Activated CD4-positive, alpha-beta memory T cell treated with anti-CD3 and anti-CD28 coated beads, Interleukin-2, amount 10 ng/mL, durations not matched to agents 7 days and 5 days (primary cell): ENCODE results near the gene TNRC18. TPM values are rescaled to one million over a fixed set of nuclear protein-coding genes. Genes with fewer than 3 reads are reported as not detected.
"Not testable (repeated sequence)": the region's sequence is repeated elsewhere in the genome, so short reads cannot be mapped to it uniquely, and the experiment has no call there.

Experiments
- CTCF ChIA-PET: fragments of 350-600 bp; sonication (Branson Sonifier 250); formaldehyde crosslinking; loops from one replicate; lab custom pipeline; 2021; ENCODE audit warnings: antibody characterized with exemption, inconsistent platforms; lab: Charles Lee
- POLR2A ChIA-PET: fragments of 350-600 bp; sonication (Branson Sonifier 250); formaldehyde crosslinking; loops from one replicate; lab custom pipeline; 2021; ENCODE audit warnings: antibody characterized with exemption; lab: Charles Lee
- DNase-seq: peaks from one replicate; pipeline ENCODE4 v3.0.0-alpha.2; 2020
- H3K27ac Mint-ChIP-seq: one replicate; pipeline ENCODE4 v1.8.0; 2021; ENCODE audit warnings: mild to moderate bottlenecking, mixed read lengths
- H3K27me3 Mint-ChIP-seq: one replicate; pipeline ENCODE4 v1.8.0; 2021; ENCODE audit warnings: mixed read lengths
- H3K36me3 Mint-ChIP-seq: one replicate; pipeline ENCODE4 v1.8.0; 2021; ENCODE audit warnings: low read depth, mixed read lengths
- H3K4me1 Mint-ChIP-seq: one replicate; pipeline ENCODE4 v1.8.0; 2021; ENCODE audit warnings: mixed read lengths
- H3K4me3 Mint-ChIP-seq: one replicate; pipeline ENCODE4 v1.8.0; 2021; ENCODE audit warnings: mild to moderate bottlenecking, mixed read lengths
- H3K9me3 Mint-ChIP-seq: one replicate; pipeline ENCODE4 v1.8.0; 2021; ENCODE audit warnings: mixed read lengths
- total RNA-seq, 2 experiments: library from RNA; stranded (reverse); gene quantifications; one replicate each; pipeline ENCODE4 v1.2.3, GENCODE V29; 2021

TNRC18 gene
- total RNA-seq, 2 experiments from 2014 or later: 56.5 to 57.6 TPM

DNA sequence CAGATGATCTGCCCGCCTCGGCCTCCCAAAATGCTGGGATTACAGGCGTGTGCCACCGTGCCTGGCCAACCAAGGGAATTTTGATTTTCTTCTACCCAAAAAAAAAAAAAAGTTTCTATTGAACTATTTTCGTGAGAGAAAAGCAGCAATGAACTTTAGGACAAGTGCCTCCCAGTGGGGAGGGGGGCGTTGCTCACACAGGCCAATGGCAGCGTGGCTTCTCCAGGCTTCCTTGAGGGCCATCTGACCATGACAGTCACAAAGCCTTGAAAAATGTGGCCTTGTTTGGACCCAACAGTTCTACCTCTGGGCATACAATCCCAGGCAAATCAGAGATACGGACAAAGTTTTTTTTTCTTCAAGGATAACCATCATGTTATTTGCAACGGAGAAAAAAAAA, 56.0 kb downstream of the TNRC18 start:
- ChIA-PET CTCF (interaction anchor here (4.8 kb wide), 1 partner anchor 29 kb away, joined by 41 read pairs; no protein-coding TSS in a partner anchor), POLR2A (no interaction called here)
- Mint-ChIP-seq H3K27ac (no peak overlapping the region), H3K4me3 (no peak overlapping the region), H3K4me1 (peaks cover 29% of the 10 kb centered on the region), H3K27me3 (no peaks in the 10 kb centered on the region), H3K36me3 (peaks cover 29% of the 10 kb centered on the region), H3K9me3 (no peaks in the 10 kb centered on the region)
- no peak for DNase-seq

DNA sequence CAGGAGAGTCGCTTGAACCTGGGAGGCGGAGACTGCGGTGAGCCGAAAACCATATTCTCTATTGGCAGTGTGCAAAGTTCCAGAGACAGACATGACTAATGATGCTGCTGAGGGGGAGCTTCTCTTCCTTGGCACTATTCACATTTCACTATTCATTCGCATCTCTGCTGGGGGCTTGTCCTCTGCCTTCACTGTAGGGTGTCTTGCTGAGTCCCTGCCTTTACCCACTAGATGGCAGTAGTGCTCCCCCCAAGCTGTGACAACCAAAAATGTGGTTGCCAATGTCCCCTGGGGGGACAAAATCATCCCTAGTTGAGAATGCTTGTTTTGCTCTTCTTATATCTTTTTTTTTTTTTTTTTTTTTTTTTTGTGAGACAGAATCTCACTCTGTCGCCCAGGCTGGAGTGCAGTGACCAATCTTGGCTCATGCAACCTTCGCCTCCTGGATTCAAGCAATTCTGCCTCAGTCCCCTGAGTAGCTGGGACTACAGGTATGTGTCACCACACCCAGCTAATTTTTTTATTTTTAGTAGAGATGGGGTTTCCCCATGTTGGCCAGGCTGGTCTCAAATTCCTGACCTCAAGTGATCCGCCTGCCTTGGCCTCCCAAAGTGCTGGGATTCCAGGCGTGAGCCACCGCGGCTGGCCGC, 57.5 kb downstream of the TNRC18 start:
- Mint-ChIP-seq H3K4me1 (peaks cover 29% of the 10 kb centered on the region), H3K36me3 (peaks cover 32% of the 10 kb centered on the region)
- ChIA-PET POLR2A (interaction anchor here (1.1 to 1.7 kb wide), 2 partner anchors 12 to 30 kb away, joined by 3 to 5 read pairs; no protein-coding TSS in a partner anchor), CTCF (interaction anchor here (0.6 to 4.8 kb wide), 19 partner anchors 9 to 277 kb away, joined by 3 to 41 read pairs (median 5); no protein-coding TSS in a partner anchor)
- not testable (repeated sequence) for H3K27me3 Mint-ChIP-seq, H3K9me3 Mint-ChIP-seq, H3K27ac Mint-ChIP-seq, H3K4me3 Mint-ChIP-seq
- DNase-seq: peak; percentile 68

DNA sequence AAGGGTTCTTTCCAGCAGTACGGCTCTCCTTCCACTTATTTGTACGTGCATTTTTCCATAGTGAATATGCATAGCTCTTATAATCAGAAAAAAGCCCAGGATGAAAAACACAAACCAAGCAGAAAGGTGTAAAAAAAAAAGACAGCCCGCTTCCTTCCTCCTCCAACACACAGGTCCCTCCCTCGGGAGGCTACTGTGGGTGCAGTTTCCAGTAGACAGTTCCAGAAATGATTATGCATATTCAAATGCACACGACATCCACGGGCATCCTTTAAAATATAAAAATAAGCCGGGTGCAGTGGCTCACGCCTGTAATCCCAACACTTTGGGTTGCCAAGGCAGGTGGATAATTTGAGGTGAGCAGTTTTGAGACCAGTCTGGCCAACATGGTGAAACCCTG, 59.9 kb downstream of the TNRC18 start:
- ChIA-PET POLR2A (interaction anchor here (0.7 to 1.2 kb wide), 3 partner anchors 9 to 59 kb away, joined by 3 to 5 read pairs (median 4); no protein-coding TSS in a partner anchor), CTCF (interaction anchor here (0.7 to 4.8 kb wide), 9 partner anchors 12 to 250 kb away, joined by 3 to 41 read pairs (median 4); no protein-coding TSS in a partner anchor)
- DNase-seq: peak; percentile 30
- H3K27ac Mint-ChIP-seq: peak overlapping the region; percentile 65
- peaks cover 37% of the 10 kb centered on the region for H3K36me3 Mint-ChIP-seq
- H3K4me1 Mint-ChIP-seq: peaks cover 28% of the 10 kb centered on the region
- no peaks in the 10 kb centered on the region for H3K27me3 Mint-ChIP-seq
- no peaks in the 10 kb centered on the region for H3K9me3 Mint-ChIP-seq
- H3K4me3 Mint-ChIP-seq: peak overlapping the region; percentile 54

DNA sequence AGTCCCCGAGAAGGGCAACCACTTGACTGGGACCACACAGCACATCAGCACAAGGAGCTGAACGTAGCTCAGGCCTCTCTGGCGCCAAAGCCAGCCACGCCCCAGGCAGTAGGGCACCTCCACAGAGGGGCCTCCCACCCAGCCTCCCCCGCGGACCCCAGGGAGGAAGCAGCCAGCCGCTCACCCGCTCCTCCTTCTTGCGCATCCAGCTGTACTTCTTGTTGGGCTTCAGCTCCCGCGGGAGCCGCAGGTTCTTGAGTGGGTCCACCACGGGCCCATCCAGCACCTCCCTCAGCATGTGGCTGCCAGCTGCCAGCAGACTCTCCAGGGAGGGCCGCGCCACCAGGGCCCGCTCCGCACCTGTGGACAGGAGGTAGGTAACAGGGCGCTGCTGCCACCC, 61.2 kb downstream of the TNRC18 start:
- POLR2A ChIA-PET: interaction anchor here (0.5 kb wide), 1 partner anchor 34 kb away, joined by 3 read pairs; no protein-coding TSS in a partner anchor
- Mint-ChIP-seq H3K27me3 (no peaks in the 10 kb centered on the region), H3K36me3 (peaks cover 46% of the 10 kb centered on the region)

DNA sequence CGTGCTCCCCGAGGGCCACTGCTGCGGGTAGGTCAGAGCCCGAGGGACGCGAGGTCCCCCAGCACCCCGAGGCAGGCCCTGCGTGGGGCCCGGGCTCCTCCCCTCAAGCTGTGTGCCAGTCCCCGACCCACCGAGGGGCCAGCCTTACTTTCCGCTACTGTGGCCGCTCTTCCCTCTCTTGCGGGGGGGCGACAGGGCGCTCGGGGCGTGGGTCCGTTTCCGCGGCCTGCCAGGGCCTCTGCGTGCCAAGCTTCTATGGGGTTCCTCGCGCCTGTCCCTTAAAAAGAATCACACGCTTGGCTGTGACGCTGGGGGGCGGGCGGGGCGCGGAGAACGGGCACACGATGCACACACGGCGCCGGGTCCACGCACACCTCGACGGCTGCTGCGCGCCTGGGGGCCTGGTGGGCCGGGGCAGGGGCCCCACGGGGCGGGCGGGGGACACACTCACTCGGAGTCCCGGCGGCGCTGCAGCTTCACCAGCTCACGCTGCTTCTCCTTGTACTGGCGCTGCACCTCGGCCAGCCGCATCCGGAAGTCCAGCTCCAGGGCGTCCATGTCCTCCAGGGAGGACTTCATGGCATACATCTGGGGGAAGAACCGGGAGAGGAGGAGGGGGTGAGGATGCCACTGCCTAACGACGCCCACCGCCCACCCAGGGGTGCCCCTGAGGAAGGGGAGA, 62.0 kb downstream of the TNRC18 start:
- ChIA-PET CTCF (interaction anchor here (1.2 kb wide), 1 partner anchor 35 kb away, joined by 4 read pairs; no protein-coding TSS in a partner anchor), POLR2A (no interaction called here)
- DNase-seq: no peak
- Mint-ChIP-seq H3K36me3 (peaks cover 49% of the 10 kb centered on the region), H3K9me3 (no peaks in the 10 kb centered on the region), H3K4me3 (no peak overlapping the region), H3K27ac (no peak overlapping the region), H3K27me3 (no peaks in the 10 kb centered on the region), H3K4me1 (peaks cover 24% of the 10 kb centered on the region)

More for the DNA sequence above, 61.2 kb downstream of the TNRC18 start:
- no peak for DNase-seq
- Mint-ChIP-seq H3K4me3 (no peak overlapping the region), H3K9me3 (no peaks in the 10 kb centered on the region), H3K4me1 (peaks cover 27% of the 10 kb centered on the region), H3K27ac (no peak overlapping the region)
- CTCF ChIA-PET: interaction anchor here (1.2 kb wide), 1 partner anchor 34 kb away, joined by 4 read pairs; no protein-coding TSS in a partner anchor

DNA sequence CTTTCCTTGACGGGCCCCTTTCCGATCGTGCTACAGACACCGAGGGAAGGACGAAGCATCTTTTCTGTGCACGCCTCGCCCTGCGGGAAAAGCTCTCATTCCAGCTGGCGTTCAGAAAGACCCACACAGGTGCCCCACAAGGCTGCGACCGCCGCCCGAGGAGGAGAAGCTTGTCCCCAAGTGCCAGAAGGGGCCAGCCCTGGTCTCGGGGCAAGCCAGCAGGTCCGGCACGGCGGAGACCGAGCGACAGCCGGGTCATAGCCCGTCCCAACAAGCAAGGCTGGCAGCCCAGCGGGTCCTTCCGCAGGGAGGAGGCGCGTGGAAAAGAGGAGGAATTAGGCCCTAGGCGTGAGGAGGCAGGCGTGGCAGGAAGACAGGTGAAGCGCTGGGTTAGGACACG, 62.7 kb downstream of the TNRC18 start:
- DNase-seq: no peak
- ChIA-PET POLR2A (interaction anchor here (0.5 kb wide), 1 partner anchor 379 kb away, joined by 3 read pairs; no protein-coding TSS in a partner anchor), CTCF (no interaction called here)
- no peak overlapping the region for H3K27ac Mint-ChIP-seq
- no peak overlapping the region for H3K4me3 Mint-ChIP-seq
- H3K36me3 Mint-ChIP-seq: peaks cover 52% of the 10 kb centered on the region
- no peaks in the 10 kb centered on the region for H3K9me3 Mint-ChIP-seq
- H3K27me3 Mint-ChIP-seq: no peaks in the 10 kb centered on the region
- peaks cover 22% of the 10 kb centered on the region for H3K4me1 Mint-ChIP-seq

DNA sequence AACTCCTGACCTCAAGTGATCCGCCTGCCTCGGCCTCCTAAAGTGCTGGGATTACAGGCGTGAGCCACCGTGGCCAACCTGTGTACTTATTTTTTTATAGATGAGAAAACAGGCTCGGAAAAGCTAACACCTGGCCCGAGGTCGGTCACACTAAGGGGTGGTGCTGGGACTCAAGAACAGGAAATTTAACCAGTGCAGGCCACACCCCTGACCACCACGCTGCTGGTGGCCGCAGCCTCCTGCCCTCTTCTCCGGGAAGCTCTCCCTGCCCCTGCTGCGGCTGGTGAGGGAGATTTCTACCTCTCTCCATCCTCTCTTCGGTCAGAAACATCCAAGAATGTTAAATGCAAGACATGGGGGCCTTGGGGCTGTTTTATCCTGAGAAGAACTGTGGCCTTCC, 63.2 kb downstream of the TNRC18 start:
- no peak overlapping the region for H3K27ac Mint-ChIP-seq
- H3K9me3 Mint-ChIP-seq: no peaks in the 10 kb centered on the region
- ChIA-PET POLR2A (interaction anchor here (0.5 kb wide), 1 partner anchor 380 kb away, joined by 3 read pairs; no protein-coding TSS in a partner anchor), CTCF (no interaction called here)
- no peak overlapping the region for H3K4me3 Mint-ChIP-seq
- DNase-seq: no peak
- H3K27me3 Mint-ChIP-seq: no peaks in the 10 kb centered on the region
- peaks cover 20% of the 10 kb centered on the region for H3K4me1 Mint-ChIP-seq
- H3K36me3 Mint-ChIP-seq: peaks cover 50% of the 10 kb centered on the region

DNA sequence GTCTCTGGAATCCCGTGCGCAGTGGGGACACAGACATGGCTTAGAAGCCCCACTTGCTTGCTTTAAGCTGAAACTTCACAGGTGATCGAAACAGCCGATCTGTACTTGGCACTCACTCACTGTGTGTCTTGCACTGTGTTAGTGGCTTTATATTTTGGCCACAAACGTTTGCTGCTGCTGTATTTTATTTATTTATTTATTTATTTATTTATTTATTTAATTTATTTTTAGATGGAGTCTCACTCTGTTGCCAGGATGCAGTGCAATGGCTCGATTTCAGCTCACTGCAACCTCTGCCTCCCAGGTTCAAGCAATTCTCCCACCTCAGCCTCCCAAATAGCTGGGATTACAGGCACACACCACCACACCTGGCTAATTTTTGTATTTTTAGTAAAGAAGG, 63.6 kb downstream of the TNRC18 start:
- CTCF ChIA-PET, H3K27me3 Mint-ChIP-seq, H3K27ac Mint-ChIP-seq, H3K9me3 Mint-ChIP-seq, H3K4me3 Mint-ChIP-seq, POLR2A ChIA-PET, DNase-seq: not testable (repeated sequence)
- Mint-ChIP-seq H3K4me1 (peaks cover 20% of the 10 kb centered on the region), H3K36me3 (peaks cover 55% of the 10 kb centered on the region)

DNA sequence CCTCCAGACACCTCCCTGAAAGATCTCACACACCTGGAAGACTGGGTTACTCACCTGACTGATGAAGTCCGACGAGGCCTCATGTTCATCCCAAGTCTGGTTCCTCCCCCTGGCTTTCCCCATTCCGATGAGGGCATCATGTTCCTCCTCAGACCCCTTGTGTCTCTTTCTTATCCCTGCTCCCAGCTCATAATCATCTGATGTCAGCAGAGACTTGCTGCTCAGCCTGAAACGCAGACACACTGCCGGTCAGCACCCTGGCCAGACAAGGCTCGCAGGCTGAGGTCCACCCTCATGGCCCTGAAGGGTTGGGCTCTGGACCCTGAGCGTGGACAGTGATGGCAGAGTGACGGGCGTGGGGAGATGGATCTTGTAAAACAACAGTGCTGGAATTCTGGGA, 64.3 kb downstream of the TNRC18 start:
- ChIA-PET POLR2A (no interaction called here), CTCF (no interaction called here)
- Mint-ChIP-seq H3K36me3 (peaks cover 61% of the 10 kb centered on the region), H3K4me3 (no peak overlapping the region), H3K9me3 (no peaks in the 10 kb centered on the region), H3K4me1 (peaks cover 22% of the 10 kb centered on the region), H3K27me3 (no peaks in the 10 kb centered on the region), H3K27ac (no peak overlapping the region)
- DNase-seq: no peak

DNA sequence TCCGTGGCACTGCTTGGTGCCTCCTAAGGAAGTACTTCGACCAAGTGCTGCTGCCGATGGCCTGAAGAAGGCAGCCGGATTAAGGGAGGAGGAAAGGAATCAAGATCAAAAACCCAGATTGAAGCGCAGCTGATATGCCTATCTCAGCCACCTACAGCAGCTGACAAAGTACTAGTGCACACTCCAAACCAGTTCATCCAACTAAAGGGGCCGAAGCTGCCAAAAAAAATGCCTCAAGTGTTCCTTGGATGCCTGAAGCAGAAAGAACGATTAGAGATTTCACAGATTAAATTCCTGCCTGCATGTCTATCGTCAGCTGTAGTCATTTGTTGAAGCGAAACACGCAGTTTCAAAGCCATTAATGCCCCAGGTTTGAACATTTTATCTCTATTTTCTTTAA, 65.7 kb downstream of the TNRC18 start:
- Mint-ChIP-seq H3K27ac (no peak overlapping the region), H3K27me3 (no peaks in the 10 kb centered on the region), H3K36me3 (peaks cover 64% of the 10 kb centered on the region), H3K9me3 (no peaks in the 10 kb centered on the region), H3K4me1 (peaks cover 13% of the 10 kb centered on the region), H3K4me3 (no peak overlapping the region)
- DNase-seq: no peak
- CTCF ChIA-PET: interaction anchor here (0.6 to 1.7 kb wide), 2 partner anchors 8 to 99 kb away, joined by 3 to 5 read pairs; no protein-coding TSS in a partner anchor
- POLR2A ChIA-PET: no interaction called here

DNA sequence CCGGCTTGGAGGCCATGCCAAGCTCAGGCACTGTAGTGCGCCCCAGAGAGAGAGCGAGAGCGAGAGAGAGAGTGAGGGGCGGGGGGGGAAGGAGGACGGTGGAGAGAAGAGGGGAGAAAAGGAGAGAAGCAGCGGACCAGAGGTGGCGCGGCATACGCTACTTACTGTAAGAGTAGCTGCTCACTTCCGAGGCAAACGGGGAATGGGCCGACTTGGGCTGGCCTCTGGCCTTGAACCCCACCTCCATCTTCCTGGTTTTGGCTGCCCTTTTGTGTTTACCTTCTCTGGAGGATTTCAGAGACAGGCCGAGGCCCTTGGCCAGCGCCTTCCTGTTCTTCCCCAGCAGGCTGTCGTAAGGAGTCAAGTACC, 66.9 kb downstream of the TNRC18 start:
- no peak overlapping the region for H3K4me3 Mint-ChIP-seq
- H3K36me3 Mint-ChIP-seq: peaks cover 72% of the 10 kb centered on the region
- no peak overlapping the region for H3K27ac Mint-ChIP-seq
- ChIA-PET POLR2A (no interaction called here), CTCF (interaction anchor here (1.7 kb wide), 1 partner anchor 9 kb away, joined by 5 read pairs; no protein-coding TSS in a partner anchor)
- peaks cover 11% of the 10 kb centered on the region for H3K4me1 Mint-ChIP-seq
- DNase-seq: no peak
- H3K9me3 Mint-ChIP-seq: no peaks in the 10 kb centered on the region
- no peaks in the 10 kb centered on the region for H3K27me3 Mint-ChIP-seq

DNA sequence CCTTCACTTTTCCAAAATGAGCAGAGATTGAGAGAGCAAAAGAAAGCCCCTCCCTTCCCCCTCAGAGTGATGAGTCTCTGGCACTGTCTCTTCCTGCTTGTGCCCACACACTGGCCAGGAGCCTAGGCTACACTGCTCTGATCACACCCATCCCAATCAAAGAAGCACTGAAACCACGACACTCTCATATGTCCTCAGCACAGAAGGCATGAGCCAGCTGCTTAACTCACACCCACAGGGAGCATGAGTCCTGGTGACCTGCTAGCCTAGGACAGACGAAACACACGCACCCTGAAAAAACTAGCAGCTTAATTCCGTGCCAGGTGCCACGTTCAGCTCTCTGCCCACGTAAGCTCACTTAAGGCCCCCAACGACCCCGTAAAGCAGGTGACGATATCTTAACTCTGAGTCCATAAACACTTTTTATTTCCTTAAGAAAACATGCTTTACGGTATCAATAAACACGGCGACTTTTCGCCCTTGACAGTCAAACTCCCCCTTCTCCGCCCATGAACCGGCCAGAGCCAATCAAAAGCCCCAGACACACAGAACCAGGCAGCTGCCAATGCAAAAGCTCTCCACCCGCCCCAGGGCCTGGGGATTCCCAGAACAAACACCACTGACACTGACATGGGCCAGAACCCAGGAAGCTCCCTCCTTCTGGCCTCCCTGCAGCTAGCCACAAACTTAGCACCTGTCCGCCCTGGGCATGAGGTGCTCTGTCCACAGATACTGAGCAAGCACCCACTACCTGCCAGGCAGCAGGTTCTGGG, 69.0 kb downstream of the TNRC18 start:
- POLR2A ChIA-PET: interaction anchor here (0.9 to 1.0 kb wide), 2 partner anchors 10 to 11 kb away, joined by 5 read pairs; no protein-coding TSS in a partner anchor
- DNase-seq: no peak
- H3K4me1 Mint-ChIP-seq: peaks cover 11% of the 10 kb centered on the region
- no peaks in the 10 kb centered on the region for H3K27me3 Mint-ChIP-seq
- CTCF ChIA-PET: interaction anchor here (0.6 to 1.7 kb wide), 2 partner anchors 11 to 13 kb away, joined by 3 to 5 read pairs; no protein-coding TSS in a partner anchor
- no peaks in the 10 kb centered on the region for H3K9me3 Mint-ChIP-seq
- no peak overlapping the region for H3K27ac Mint-ChIP-seq
- no peak overlapping the region for H3K4me3 Mint-ChIP-seq
- peaks cover 71% of the 10 kb centered on the region for H3K36me3 Mint-ChIP-seq
